Common myeloid progenitor, CD34-positive (primary cell): ENCODE measurements around the gene THAP9. TPM values are rescaled to one million over a fixed set of nuclear protein-coding genes. Genes with fewer than 3 reads are reported as not detected.
"Not testable (repeated sequence)": the region's sequence is repeated elsewhere in the genome, so short reads cannot be mapped to it uniquely, and the experiment has no call there.

Source experiments
- CTCF ChIA-PET: fragments of 350-600 bp; sonication (Branson Sonifier 250); formaldehyde crosslinking; loops from one replicate; lab custom pipeline; 2021; ENCODE audit warnings: antibody characterized with exemption; lab: Charles Lee
- POLR2A ChIA-PET: fragments of 350-600 bp; sonication (Branson Sonifier 250); formaldehyde crosslinking; loops from one replicate; lab custom pipeline; 2021; ENCODE audit warnings: antibody characterized with exemption; lab: Charles Lee
- DNase-seq, 3 donors: peaks; one replicate each; pipeline versions ENCODE4 v3.0.0 to v3.0.0-alpha.2; 2013
- H3K27ac ChIP-seq, 2 experiments: 1 replicate in 1 of 2; 2 replicates in 1 of 2; pipeline ENCODE4 v1.7.0; 2013; ENCODE audit warnings: inconsistent platforms in 2 of 2, low read length in 2 of 2, mild to moderate bottlenecking in 2 of 2, low read depth in 1 of 2, moderate library complexity in 1 of 2; ENCODE audit not compliant: severe bottlenecking in 2 of 2, insufficient read depth in 1 of 2, poor library complexity in 1 of 2
- H3K27me3 ChIP-seq, 5 experiments: replicated peaks in 2 of 5; 1 replicate in 3 of 5; 2 replicates in 2 of 5; pipeline versions ENCODE4 v1.6.1 to v1.7.0; 2013; ENCODE audit warnings: low read length in 4 of 5, mild to moderate bottlenecking in 2 of 5, moderate library complexity in 2 of 5, inconsistent platforms in 1 of 5; ENCODE audit not compliant: insufficient read depth in 5 of 5, control insufficient read depth in 4 of 5
- H3K36me3 ChIP-seq, 4 experiments: 1 replicate in 2 of 4; 2 replicates in 2 of 4; pipeline versions ENCODE4 v1.6.1 to v1.7.0; 2013; ENCODE audit warnings: low read length in 3 of 4, control low read depth in 1 of 4, mild to moderate bottlenecking in 1 of 4; ENCODE audit not compliant: control insufficient read depth in 4 of 4, insufficient read depth in 4 of 4
- H3K4me1 ChIP-seq, 4 experiments: 1 replicate in 3 of 4; 2 replicates in 1 of 4; pipeline versions ENCODE4 v1.6.1 to v1.7.1; 2013; ENCODE audit warnings: low read length in 3 of 4, mild to moderate bottlenecking in 3 of 4, control low read depth in 1 of 4, inconsistent platforms in 1 of 4, moderate library complexity in 1 of 4; ENCODE audit not compliant: control insufficient read depth in 4 of 4, insufficient read depth in 4 of 4; ENCODE audit errors: control extremely low read depth in 1 of 4
- H3K4me3 ChIP-seq, 7 experiments: 1 replicate in 4 of 7; 2 replicates in 3 of 7; pipeline versions ENCODE4 v1.5.1 to v1.7.0; 2013; ENCODE audit warnings: mild to moderate bottlenecking in 7 of 7, low read length in 6 of 7, moderate library complexity in 6 of 7, inconsistent platforms in 2 of 7, low read depth in 2 of 7, control low read depth in 1 of 7; ENCODE audit not compliant: insufficient read depth in 4 of 7, control insufficient read depth in 1 of 7; ENCODE audit errors: extremely low read depth in 1 of 7
- H3K9me3 ChIP-seq, 5 experiments: 1 replicate in 4 of 5; 2 replicates in 1 of 5; pipeline versions ENCODE4 v1.6.1 to v1.7.1; 2013; ENCODE audit warnings: low read length in 4 of 5, mild to moderate bottlenecking in 2 of 5, inconsistent platforms in 1 of 5, low read depth in 1 of 5, moderate library complexity in 1 of 5; ENCODE audit not compliant: control insufficient read depth in 4 of 5, insufficient read depth in 2 of 5; ENCODE audit errors: control extremely low read depth in 1 of 5
- WGBS: methylation state at CpG from one replicate; pipeline ENCODE4 v1.1.5; 2013; ENCODE audit not compliant: insufficient coverage; 5-methylcytosine and 5-hydroxymethylcytosine counted together
- polyA plus RNA-seq: library from polyadenylated mRNA; unstranded; fragments of 120-200 nt; gene quantifications from one replicate; pipeline ENCODE4 v1.2.1, GENCODE V29; 2013

Gene THAP9, protein sequence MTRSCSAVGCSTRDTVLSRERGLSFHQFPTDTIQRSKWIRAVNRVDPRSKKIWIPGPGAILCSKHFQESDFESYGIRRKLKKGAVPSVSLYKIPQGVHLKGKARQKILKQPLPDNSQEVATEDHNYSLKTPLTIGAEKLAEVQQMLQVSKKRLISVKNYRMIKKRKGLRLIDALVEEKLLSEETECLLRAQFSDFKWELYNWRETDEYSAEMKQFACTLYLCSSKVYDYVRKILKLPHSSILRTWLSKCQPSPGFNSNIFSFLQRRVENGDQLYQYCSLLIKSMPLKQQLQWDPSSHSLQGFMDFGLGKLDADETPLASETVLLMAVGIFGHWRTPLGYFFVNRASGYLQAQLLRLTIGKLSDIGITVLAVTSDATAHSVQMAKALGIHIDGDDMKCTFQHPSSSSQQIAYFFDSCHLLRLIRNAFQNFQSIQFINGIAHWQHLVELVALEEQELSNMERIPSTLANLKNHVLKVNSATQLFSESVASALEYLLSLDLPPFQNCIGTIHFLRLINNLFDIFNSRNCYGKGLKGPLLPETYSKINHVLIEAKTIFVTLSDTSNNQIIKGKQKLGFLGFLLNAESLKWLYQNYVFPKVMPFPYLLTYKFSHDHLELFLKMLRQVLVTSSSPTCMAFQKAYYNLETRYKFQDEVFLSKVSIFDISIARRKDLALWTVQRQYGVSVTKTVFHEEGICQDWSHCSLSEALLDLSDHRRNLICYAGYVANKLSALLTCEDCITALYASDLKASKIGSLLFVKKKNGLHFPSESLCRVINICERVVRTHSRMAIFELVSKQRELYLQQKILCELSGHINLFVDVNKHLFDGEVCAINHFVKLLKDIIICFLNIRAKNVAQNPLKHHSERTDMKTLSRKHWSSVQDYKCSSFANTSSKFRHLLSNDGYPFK
- 5.0 TPM for polyA plus RNA-seq

DNA sequence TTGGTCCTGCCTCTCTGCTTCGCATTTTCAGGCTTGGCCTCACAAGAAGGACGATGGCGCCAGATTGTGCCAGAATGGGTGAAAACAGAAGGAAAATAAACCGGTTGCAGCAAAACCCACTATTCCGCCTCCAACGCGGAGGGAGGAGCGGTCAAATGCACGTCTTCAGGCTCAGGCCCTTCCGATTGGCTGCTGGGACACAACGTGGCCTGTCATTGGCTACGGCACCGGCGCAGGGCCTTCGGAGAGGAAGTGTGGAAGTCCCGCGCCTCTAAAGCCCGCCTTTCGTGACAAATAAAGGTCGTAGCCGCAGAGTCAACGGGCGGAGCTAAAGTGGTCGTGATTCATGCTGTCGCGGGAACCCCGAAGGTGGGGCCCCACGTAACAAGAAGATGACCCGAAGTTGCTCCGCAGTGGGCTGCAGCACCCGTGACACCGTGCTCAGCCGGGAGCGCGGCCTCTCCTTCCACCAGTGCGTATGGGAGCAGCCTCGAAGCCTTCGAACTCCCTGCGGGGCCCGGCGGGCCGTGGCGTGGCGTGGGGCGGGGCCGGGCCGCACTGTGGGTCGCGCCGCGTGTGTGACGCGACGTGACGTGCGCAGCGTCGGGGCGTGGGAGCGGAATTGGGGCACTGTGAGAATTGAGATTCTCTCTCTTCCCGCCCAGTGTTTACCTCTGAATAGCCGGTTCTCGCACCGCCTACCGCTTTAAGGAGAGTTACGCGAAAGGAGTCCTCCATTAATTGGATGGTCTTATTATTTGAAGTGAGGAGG is at the start of gene THAP9:
Gene THAP9 (plus strand): TSS at position 325 of the 772 bp plus-strand sequence. CDS start 68 bp downstream, at position 393.
- Histone ChIP-seq H3K36me3 (peaks cover 0 to 17% (median 5%) of the 10 kb centered on the region in 4 experiments), H3K4me3 (peak within 1 kb of the TSS; percentile 71 to 98 (median 89)), H3K27ac (peak within 1 kb of the TSS; percentile 92 to 97), H3K9me3 (no peaks in the 10 kb centered on the region), H3K4me1 (peaks cover 24 to 54% (median 43%) of the 10 kb centered on the region in 4 experiments), H3K27me3 (no peaks in the 10 kb centered on the region)
- POLR2A ChIA-PET, result interaction anchor here (0.6 to 2.1 kb wide), 4 partner anchors 49 to 384 kb away, joined by 3 to 5 read pairs (median 4); partner anchors contain the start of gene COQ2
- CTCF ChIA-PET, result interaction anchor here (1.0 to 7.7 kb wide), 8 partner anchors 13 to 115 kb away, joined by 3 to 50 read pairs (median 4); no protein-coding TSS in a partner anchor
- 0% methylated on average over 42 of the region's 67 CpGs for WGBS
- DNase-seq, result peak; percentile 100

DNA sequence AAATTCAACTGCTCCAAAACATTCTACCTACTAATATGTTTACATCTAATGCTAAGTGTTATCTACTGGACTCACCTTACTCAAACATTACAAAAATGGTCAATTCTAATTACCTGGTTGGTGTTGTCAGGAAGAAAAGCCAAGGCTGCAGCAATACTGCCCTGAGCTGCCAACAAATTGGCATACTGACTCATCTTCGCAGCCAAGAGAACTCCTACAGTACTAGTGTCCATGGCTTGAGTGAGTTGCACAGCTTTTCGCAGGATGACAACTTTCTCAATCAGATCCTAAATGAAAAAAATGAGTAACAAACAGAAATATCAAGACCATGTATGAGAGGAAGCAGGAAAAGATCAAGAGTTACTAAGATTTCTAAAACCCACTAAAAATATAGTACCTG is 49.2 kb upstream of the THAP9 start:
- H3K36me3 ChIP-seq, result peaks cover 39 to 80% (median 56%) of the 10 kb centered on the region in 4 experiments

DNA sequence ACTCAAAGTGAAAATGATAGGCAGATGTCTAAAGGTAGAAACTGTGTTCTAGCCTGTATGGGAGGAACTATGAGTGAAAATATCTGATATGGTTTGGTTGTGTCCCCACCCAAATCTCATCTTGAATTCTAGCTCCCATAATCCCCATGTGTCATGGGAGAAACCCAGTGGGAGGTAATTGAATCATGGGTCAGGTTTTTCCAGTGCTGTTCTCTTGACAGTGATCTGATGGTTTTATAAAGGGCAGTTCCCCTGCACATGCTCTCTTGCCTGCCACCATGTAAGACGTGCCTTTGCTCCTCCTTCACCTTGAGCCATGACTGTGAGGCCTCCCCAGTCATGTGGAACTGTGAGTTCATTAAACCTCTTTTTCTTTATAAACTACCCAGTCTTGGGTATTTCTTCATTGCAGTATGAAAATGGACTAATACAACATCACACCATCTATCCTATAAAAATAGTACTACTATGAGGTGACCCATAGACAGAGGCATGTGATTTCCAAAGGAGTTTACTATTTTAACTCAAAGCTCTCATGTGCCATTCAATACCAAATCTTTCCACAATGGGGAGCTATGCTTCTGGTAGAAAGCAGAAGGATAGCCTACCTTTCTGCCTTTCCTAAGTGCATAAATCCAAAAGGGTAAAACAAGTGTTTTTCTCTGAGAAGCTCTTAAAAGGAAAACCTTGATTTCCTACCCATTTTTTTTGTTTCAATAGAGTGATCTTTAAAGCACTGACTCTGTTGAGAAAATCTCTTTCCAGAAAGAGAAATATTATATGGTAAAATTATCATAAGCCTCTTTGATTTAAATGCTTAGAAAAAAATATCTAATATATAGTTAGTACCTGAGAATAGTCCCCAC is 48.4 kb upstream of the THAP9 start:
- H3K36me3 ChIP-seq, result peaks cover 40 to 82% (median 58%) of the 10 kb centered on the region in 4 experiments
- no CpG with 5 or more reads among the region's 1 CpG for WGBS

More for the DNA sequence above, 49.2 kb upstream of the THAP9 start:
- ChIA-PET CTCF (interaction anchor here (0.7 to 7.6 kb wide), 8 partner anchors 10 to 161 kb away, joined by 3 to 50 read pairs (median 10); partner anchors contain the start of gene THAP9), POLR2A (interaction anchor here (0.7 kb wide), 1 partner anchor 189 kb away, joined by 3 read pairs; no protein-coding TSS in a partner anchor)
- Histone ChIP-seq H3K27me3 (no peaks in the 10 kb centered on the region), H3K4me1 (no peaks in the 10 kb centered on the region), H3K9me3 (no peaks in the 10 kb centered on the region), H3K4me3 (no peak overlapping the region), H3K27ac (no peak overlapping the region)
- WGBS, result 80% methylated on average over 1 of the region's 2 CpGs
- no peak for DNase-seq

DNA sequence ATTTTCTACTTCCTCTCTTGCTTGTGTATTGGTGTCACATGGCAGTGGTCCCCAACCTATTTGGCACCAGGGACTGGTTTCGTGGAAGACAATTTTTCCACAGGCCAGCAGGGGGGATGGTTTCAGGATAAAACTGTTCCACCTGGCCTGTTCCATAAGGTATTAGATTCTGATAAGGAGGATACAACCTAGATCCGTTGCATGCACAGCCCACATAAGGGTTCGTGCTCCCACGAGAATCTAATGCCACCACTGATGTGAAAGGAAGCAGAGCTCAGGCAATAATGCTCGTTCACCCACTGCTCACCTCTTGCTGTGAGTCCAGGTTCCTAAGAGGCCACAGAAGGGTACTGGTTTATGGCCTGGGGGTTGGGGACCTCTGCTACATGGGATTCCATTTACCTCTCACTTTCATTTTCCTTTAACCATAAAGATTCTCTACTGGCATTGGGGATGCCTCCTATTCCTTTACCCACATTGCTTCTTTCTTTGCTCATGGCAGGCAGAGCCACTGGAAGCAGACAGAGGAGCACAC is 47.7 kb upstream of the THAP9 start:
- H3K36me3 ChIP-seq, result peaks cover 40 to 82% (median 56%) of the 10 kb centered on the region in 4 experiments
- no peaks in the 10 kb centered on the region for H3K4me1 ChIP-seq
- CTCF ChIA-PET, result interaction anchor here (1.1 to 7.6 kb wide), 7 partner anchors 10 to 415 kb away, joined by 3 to 50 read pairs (median 11); partner anchors contain the start of gene THAP9
- H3K27me3 ChIP-seq, result no peaks in the 10 kb centered on the region
- H3K27ac ChIP-seq, result no peak overlapping the region
- H3K4me3 ChIP-seq, result no peak overlapping the region
- H3K9me3 ChIP-seq, result no peaks in the 10 kb centered on the region
- POLR2A ChIA-PET, result interaction anchor here (0.6 to 1.4 kb wide), 2 partner anchors 9 to 36 kb away, joined by 4 read pairs; no protein-coding TSS in a partner anchor
- 75% methylated on average over 5 of the region's 5 CpGs for WGBS
- peak; percentile 22 to 44 (median 32) for DNase-seq

More for the DNA sequence above, 48.4 kb upstream of the THAP9 start:
- no peak overlapping the region for H3K4me3 ChIP-seq
- peak; percentile 48 to 74 (median 68) for DNase-seq
- H3K4me1 ChIP-seq, result no peaks in the 10 kb centered on the region
- H3K27me3 ChIP-seq, result no peaks in the 10 kb centered on the region
- H3K27ac ChIP-seq, result no peak overlapping the region
- no peaks in the 10 kb centered on the region for H3K9me3 ChIP-seq
- POLR2A ChIA-PET, result interaction anchor here (0.6 to 1.4 kb wide), 3 partner anchors 10 to 189 kb away, joined by 3 to 4 read pairs (median 4); no protein-coding TSS in a partner anchor
- CTCF ChIA-PET, result interaction anchor here (0.8 to 7.6 kb wide), 8 partner anchors 10 to 132 kb away, joined by 3 to 50 read pairs (median 10); partner anchors contain the start of gene THAP9

DNA sequence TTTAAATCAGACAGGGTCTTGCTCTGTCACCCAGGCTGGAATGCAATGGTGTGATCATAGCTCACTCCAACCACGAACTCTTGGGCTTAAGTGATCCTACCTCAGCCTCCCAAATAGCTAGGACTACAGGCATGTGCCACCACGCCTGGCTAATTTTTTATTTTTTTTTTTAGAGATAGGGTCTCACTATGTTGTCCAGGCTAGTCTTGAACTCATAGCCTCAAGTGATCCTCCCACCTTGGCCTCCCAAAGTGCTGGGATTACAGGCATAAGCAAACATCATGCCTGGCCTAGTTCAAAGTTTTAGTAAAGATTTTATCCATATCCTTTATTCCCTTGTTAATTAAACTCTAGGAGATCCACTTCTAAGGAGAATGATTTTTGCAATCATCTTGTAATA is 40.0 kb upstream of the THAP9 start:
- 100% methylated on average over 1 of the region's 2 CpGs for WGBS
- H3K4me1 ChIP-seq, DNase-seq, H3K4me3 ChIP-seq, H3K9me3 ChIP-seq, H3K27ac ChIP-seq, CTCF ChIA-PET, H3K27me3 ChIP-seq: not testable (repeated sequence)
- POLR2A ChIA-PET, result interaction anchor here (0.6 kb wide), 1 partner anchor 11 kb away, joined by 4 read pairs; no protein-coding TSS in a partner anchor
- H3K36me3 ChIP-seq, result peaks cover 18 to 55% (median 36%) of the 10 kb centered on the region in 4 experiments
